Central memory CD4-positive, alpha-beta T cell (primary cell): ENCODE data around the gene FOXP1.

Experiments
- DNase-seq: peaks from one replicate; pipeline ENCODE4 v3.0.0; 2022

Gene FOXP1

DNA sequence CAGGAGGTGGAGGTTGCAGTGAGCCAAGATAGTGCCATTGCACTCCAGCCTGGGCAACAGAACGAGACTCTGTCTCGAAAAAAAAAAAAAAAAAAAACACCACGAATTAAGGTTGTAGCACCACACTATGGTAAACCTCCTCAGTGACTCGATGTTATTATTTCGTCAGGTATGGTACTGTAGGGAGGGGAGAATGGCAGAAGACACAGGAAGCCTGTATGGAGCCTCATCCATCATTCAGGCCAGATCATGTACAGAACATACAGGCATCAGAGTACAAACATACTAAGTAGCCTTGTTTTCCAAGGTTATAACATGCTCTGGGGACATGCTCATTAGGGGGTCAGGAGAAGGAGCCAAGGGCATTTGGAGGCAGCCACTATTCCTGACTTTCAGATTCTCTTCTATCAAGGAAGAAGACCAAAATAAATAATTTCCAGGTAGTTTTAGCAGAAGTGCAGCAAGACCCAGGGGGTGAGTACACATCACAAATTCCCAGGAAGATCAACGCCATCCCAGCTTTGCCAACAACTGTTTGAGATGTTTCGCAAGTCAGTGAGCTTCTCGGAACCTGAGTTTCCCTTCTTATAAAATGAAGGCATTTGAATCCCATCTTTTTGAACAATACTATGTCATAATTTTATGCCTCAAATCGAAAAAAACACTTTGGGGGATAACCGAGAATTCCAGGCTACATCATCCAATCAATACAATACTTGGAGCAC lies 79.8 kb downstream of the FOXP1 start:
- DNase-seq: no peak

DNA sequence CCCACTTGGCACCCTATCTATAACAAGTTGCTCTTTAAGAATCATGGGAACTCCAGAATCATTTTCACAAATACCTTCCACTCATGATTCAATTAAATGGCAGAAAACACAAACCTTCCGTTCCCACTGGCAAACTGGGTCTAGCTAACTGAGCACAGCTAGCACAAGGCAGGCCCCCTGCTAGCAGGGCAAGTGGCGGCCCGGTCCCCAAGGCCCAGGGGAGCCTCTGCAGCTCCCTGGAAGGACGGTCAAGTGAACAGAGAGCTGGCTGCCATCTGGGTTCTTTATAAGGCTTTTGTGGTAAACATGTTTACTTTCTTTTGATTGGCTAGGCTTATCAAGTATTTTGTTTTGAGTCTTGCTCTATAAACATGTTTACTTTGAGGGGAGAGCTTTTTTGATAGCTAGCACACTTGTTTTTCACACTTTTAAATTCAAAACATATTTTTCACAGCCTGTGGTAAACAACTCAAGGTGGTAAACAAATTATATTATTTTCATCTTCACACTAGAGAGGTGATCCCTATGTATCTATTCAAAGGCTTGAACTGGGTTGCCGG lies 81.4 kb downstream of the FOXP1 start:
- DNase-seq: no peak

DNA sequence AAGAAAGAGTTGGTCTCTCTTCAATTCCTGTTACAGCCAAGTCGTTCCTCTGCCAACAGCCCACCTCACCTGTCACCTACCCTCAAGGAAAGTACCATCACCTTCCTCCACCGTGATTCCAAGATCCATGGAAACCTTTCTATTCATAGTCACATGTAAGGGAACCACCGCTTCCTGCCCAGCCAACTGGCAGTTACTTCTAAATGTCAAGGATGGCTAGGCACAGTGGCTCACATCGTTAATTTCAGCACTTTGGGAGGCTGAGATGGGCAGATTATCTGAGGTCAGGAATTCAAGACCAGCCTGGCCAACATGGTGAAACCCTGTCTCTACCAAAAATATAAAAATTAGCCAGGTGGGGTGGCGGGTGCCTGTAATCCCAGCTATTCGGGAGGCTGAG lies 82.8 kb downstream of the FOXP1 start:
- DNase-seq: no peak

DNA sequence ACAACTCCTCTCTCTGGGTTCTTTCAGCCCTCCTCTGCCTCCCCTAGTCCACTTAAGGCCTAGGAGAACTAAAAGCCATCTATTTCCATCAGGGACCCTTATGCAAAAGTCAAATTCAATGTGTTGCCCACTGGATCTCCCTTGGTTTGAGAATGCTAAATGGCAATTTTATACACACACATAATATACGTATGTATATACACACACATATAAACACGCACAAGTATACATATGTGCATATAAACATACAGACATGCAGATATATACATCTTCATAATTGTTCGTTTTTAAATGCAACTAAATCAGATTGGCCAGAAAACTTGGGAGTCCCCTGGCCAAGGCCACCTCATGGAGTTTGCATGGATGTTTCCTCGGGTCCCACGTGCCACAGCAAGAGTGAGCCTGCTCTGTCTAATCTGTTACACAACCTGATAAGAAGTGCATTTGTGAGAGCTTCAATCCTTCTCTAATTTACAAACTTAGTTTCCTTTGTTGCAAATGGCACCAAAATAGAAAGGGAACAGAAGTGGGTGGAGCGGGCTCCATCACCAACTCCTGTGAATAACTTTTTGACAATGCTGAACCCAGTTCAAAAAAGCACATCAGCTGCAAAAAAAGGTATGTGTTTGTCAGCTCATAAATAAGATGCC lies 84.2 kb downstream of the FOXP1 start:
- no peak for DNase-seq

DNA sequence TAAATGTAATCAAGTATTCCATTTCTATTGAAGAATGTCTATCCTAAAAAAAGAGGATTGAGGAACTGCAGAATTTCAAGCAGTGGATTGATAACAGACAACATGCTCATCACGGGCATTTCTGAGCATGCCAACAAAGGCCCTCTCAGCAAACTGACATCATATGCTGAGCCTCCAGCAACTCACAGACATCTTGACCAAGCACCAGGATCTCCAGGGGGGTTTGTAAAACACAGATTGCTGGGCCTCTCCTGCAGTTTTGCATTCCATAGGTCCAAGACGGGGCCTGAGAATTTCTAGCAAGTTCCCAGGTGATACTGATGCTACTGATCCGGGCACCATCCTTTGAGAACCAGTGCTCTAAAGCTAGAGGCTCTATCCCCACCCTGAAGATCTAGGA lies 85.0 kb downstream of the FOXP1 start:
- DNase-seq: no peak

DNA sequence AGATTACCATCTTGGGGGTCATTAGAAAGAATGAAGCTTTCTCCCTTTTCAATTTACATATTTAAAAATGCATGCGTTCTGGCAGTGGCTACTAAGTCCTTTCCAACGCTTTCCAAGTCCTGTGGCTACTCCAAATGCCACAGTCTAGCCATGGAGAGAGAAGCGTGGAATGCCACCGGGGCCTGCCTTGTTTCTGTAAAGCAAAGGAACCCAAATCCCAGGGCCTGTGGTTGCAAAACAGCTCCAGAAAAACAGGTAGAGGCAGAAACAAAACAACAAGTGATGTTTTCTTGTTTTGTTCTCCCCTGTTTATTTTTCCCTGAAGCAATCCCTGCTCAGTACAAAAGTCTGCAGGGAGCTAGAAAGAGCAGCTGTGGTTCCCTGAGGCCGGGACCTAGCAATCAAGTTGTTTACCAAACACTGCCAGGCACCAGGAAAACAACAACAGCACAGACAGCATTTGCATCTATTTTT lies 85.5 kb downstream of the FOXP1 start:
- DNase-seq: no peak

DNA sequence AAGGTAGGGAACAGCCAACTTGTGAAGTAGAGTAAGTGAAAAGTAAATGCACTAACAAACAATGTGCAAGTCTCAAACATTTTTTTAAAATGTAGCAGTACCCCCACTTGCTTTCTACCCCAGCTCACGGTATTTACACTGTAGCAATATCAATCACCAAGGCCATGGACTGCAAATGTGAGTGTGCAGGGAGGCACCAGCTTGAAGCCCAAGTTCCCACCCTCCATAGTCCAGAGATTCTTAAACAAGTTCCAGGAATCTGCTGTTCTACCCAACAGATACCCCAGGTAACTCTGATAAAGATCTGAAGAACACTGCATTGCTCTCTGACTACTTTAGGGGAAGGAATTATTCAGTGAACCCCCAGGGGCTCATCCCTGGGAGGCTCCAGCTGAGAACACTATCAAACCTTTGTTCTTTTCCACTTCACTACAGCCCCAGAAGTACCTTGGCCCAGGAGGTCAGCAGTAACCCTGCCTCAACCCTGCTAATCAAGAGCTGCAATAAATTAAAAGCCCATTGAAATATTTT lies 86.1 kb downstream of the FOXP1 start:
- DNase-seq: no peak

DNA sequence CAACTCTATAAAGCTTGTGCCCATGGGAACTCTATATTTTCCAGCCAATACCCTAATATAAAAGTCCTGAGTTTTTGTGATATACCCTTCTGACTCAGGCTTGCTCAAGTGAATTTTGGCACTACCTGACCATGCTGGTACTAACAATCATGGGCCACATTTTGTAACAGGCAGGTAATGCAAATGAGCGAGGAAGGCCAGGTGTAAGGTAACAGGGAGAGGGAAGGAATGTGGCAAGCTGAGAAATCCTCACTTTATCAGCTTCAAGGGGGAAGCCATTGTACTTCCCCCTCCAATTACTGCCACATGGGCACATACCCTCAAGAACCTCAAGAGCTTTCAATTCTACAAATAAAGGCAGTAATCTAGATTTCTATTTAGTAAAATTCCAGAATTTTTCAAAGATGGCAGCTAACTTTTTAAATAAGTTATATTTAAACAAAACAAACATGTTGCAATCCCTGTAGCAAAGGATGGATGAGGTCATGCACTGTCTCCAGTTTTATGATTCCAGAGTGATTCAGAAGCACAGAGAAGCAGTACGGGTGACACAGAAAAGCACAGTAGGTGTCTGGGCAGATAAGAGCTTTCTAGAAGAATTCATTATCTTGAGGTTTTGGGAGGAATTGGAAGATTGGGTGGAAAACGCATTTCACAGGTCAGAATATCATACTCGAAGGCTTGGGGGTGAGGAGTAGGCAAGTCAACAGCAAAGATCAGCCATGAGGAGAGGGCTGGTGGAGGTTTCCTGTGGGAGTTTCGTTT lies 87.6 kb downstream of the FOXP1 start:
- no peak for DNase-seq

DNA sequence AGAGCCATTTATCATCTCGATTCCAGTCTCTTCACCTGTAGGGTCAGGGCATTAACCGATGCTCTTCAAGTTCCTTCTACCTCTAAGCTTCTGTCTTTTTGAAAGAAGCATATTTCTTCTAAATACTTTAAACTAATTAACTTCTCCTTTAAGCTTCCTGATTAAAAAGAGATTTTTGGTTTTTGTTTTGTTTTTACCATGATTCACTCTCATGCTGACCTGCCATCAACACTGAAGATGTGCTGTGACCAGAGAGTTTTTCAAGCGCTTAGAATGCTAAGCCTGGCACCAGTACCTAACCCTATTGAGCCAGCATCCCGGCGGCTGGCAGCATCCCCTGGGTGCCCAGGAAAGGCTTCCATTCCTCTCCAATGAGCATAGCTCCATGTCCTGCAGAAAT lies 89.3 kb downstream of the FOXP1 start:
- DNase-seq: no peak

DNA sequence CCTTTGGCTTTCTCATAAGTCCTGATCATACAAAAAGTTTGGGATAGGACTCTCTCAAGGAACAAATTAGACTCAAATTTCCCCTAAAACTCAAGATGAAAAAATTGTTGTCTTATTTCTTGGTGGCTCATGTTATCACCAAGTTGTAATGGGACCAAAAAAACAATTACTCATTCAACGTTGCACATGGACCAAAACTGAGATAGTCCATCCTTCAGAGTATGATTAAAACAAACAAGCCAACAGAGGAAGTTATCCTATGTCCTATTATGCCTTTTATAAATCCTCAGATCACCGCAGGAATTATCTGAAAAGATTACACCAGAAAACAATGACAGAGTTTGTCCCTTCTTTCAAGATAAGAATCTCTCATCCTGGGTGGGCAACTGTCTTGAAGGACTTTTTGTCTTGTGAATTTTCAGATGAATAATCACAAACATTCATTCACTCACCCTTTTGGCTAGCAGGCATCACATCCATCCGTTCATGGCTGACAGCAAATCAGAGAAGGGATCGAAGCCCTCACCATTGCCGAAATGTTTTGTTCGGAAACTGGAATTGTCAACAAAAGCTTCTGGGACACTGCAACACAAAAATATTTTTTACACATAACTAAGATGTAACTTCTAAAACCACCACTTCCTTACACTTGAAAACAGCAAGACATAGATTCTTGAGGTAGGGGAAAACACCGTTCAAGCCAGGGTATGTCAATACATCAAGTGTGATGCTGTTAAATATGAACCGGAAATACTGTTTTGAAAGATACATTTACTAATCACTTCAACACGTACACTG lies 90.4 kb downstream of the FOXP1 start:
- peak; percentile 84 for DNase-seq

DNA sequence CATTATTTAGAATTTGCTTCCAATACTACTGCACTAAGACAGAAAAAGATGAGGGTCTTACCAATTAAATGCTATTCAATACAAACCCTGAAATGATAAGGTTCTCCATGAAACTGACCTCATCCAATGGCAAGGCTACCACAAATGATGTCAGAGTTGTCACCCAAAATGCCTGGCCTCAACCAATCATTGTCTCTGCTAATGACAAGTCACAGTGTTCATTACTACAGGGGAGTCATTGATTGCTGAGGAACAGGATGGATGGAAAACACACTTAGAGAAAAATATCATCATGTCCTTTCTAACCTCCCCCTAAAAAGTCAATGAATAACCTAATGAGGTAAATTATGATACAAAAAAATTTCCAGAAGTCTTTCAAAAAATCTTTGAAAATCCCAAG lies 91.0 kb downstream of the FOXP1 start:
- DNase-seq: peak; percentile 57

DNA sequence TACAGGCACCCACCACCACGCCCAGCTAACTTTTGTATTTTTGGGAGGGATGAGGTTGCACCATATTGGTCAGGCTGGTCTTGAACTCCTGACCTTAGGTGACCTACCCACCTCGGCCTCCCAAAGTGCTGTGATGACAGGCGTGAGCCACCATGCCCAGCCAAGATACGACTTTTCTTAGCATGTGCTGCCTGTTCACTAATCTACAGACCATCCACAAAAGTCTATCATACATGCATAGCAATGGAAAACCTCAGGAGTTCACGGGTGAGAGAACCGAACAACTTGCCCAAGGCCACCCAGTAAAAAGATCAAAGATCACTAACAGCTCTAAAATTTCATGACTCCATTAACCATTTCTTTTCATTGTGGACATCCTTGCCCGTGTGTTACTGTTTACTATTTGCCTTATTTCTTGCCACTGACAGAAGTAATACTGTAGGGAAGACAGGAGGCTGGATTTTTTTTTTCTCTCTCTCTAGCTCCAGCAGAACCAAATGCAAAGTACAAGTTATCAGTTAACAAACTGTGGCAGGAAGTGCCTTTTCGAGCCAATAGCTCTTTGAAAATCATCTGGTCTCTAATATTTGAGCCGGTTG lies 92.3 kb downstream of the FOXP1 start:
- no peak for DNase-seq

DNA sequence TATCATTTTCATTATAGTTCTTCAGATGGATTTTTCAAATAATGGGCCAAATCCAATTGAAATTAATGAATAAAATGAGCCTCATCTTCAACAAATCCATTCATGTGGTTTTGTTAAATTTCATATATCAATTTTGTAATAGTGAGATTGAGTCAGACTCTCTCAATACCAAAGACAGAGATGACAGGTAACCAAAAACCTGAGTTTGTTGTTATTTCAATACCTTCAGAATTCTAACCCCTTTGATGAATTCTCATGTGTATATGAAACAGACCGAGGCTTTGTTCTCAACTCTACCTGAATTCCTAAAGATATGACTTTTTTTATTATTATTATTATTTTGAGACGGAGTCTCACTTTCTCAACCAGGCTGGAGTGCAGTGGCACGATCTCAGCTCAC lies 92.8 kb downstream of the FOXP1 start:
- no peak for DNase-seq

DNA sequence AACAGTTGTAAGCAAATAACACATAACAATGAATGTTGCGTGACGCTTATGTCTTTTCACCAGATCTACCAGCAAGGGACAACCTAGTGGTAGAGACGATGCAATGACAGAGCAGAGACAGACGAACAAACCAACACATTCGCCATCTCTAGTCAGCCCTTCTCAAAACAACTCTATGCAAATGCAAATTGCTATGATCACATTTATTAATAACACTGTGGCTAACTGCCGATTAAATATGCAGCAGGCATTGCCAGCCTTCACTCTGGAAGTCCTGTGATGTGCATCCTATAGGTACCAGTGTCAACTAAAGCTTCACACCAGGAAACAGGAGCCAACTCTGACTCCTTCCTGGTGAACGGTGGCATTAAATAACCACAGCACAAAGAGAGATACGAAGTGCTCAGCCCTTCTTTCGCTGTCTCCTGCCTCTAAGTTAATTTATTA lies 94.2 kb downstream of the FOXP1 start:
- peak; percentile 58 for DNase-seq

DNA sequence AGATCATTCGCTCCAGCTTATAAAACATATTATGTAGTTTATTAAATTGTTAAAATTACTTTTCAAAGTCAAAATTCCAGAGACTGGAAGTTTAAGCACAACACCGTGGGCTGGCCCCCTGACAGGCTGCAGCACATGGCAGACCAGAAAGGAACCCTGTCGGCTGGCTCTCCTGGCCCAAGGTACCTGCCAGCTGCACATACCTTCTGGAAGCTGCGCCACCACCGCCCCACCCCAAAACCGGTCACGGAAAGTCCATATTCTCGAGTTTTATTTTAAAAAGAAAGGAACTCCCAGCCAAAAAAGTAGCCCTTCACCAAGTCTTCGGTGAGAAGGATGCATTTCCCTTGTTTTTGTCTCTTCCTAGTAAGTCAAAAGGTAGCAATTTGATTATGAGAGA lies 94.6 kb downstream of the FOXP1 start:
- no peak for DNase-seq

DNA sequence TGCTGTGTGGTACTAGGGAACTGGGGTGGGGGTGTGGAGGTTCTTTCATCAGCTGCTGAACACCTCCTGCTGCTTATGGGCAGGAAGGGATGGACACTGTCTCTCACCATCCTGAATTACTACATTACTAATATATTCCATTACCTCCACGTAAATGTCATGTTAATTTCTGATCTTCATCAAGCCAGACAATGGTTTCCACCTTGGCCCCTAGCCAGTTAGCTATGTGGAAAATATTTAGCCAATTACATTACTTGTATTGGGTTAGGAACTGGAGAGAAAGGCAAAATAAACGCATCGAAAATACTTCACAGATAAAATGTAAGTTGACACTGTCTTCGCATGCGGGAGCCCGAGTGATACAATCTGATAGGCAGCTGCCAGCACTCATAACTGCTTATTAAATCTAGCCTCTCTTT lies 95.1 kb downstream of the FOXP1 start:
- no peak for DNase-seq

DNA sequence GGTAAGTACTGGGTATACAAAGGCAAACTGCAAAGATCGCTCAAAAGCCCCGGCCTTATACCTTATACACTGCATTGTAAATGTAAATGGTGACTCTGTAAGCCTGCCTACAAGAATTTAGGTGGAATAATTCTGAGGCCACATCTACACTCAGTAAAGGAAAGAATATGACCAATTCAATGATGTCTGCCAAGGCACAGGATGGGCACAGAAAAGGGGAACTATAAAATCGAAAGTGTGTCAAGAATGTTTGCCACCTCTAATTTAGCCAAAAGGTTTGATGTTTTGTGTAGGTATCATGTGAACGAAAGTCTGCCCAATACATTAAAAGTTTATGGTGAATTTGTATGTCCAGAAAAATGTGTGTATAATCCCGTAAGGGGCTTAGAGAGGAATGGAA lies 96.1 kb downstream of the FOXP1 start:
- DNase-seq: no peak

DNA sequence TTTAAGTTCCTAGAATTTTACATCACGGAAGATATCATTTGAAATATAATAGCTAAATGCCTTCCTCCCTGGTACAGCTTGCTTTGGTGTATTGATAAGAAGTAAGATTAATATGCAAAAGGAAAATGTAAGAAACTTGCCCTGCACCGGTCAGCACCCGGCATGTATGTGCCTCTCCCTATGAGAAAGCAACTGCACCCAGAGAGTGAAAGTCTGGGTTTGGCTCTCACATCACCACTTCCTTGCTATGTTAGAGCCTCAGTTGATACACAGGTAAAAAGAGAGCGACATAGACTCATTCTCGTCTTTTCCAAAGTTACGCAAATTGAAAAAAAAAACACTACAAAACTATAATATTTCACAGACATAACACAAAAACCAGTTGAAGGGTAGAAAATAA lies 96.7 kb downstream of the FOXP1 start:
- no peak for DNase-seq

DNA sequence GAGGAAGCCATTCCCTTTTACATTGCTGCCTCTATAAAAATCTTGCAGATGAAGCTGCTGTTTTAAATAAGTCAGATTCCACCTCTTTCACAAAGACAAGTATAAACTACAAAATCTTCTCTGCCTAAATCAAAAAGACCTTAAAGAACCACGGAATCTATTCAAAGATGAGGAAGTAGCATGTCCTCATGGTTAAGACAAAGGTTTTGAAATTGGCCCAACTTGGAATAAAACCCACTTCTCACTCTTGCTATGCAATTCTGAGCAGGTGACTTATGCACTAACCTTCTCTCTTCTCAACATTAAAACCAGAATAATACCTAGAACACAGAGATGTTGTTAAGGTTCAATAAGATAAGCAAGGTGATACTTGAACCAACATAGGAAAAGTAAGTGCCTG lies 97.6 kb downstream of the FOXP1 start:
- no peak for DNase-seq

DNA sequence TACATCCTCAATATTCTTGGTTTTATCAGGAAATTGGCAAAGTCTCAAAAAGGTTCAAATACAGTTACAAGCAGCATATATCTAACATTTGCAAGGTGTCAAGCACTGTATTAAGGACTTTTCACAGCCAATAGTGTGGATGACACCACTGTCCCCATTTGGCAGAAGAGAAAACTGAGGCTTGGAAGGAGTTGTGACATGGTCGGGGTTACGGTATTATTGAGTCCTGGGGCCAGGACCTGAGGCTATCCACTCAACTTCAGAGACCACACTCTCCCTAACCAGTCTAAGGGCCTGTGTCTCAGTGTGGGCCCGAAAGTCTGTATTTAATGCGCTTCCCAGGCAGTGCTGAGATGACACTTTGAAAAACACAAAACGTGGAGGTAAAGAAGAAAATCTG lies 99.1 kb downstream of the FOXP1 start:
- DNase-seq: no peak

DNA sequence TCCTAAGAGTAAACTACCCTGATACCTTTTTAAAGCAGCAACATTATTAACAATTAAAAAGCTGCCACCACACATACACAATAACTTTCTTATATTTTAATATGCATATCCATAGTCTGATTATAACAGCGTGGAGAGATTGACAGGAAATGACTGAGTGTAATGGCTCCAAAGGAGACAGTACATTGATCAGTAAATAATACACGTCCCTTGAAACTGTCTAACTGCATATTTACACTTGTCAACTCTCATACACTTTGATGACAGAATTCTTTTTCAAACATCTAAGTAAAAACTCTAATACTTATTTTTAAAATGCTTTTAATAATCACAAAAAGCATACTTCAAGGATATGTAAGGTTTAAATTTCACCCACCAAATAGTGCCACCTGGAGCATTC lies 99.5 kb downstream of the FOXP1 start:
- DNase-seq: no peak

DNA sequence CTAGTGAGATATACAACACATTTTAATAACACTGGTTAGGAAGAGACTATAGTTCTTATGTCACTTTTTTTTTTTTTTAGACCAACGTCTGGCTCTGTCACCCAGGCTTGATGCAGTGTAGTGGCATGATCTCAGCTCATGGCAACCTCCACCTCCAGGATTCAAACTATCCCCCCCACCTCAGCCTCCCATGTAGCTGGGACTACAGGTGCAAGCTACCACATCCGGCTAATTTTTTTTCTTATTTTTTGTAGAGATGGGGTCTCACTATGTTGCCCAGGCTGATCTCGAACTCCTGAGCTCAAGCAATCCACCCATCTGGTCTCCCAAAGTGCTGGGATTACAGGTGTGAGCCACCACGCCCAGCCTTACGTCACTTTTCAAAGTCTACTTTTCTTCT lies 100.8 kb downstream of the FOXP1 start:
- DNase-seq: no peak
